Measurements from ENCODE around the gene RFX3. TPM values are rescaled to one million over a fixed set of nuclear protein-coding genes. Genes with fewer than 3 reads are reported as not detected.

Gene RFX3
- total RNA-seq, 4 donors from 2014 or later: 10.9 to 20.8 (median 13.7) TPM

DNA sequence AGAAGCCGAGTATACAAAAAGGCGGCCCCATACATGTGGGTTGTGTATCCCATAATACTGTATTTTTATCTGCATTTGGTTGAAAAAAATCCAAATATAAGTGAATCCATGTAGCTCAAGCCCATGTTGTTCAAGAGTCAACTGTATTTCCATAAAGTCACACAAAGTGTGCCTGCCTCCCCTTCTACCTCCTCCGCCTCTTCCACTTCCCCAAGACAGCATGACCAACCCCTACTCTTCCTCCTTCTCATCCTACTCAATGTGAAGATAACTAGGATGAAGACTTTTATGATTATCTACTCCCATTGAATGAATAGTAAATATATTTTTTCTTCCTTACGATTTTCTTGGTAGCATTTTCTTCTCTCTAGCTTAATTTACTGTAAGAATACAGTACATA is 92.7 kb downstream of the RFX3 start:
- TF ChIP-seq EP300 (IDR thresholded peaks at IDR 0.05) (no peak), POLR2A (IDR thresholded peaks at IDR 0.05) (no peak)
- TF ChIP-seq, protein P1, sequence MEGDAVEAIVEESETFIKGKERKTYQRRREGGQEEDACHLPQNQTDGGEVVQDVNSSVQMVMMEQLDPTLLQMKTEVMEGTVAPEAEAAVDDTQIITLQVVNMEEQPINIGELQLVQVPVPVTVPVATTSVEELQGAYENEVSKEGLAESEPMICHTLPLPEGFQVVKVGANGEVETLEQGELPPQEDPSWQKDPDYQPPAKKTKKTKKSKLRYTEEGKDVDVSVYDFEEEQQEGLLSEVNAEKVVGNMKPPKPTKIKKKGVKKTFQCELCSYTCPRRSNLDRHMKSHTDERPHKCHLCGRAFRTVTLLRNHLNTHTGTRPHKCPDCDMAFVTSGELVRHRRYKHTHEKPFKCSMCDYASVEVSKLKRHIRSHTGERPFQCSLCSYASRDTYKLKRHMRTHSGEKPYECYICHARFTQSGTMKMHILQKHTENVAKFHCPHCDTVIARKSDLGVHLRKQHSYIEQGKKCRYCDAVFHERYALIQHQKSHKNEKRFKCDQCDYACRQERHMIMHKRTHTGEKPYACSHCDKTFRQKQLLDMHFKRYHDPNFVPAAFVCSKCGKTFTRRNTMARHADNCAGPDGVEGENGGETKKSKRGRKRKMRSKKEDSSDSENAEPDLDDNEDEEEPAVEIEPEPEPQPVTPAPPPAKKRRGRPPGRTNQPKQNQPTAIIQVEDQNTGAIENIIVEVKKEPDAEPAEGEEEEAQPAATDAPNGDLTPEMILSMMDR (IDR thresholded peaks at IDR 0.05): no peak
- 96 to 98% methylated on average over 4 of the region's 4 CpGs for WGBS, 2 donors

DNA sequence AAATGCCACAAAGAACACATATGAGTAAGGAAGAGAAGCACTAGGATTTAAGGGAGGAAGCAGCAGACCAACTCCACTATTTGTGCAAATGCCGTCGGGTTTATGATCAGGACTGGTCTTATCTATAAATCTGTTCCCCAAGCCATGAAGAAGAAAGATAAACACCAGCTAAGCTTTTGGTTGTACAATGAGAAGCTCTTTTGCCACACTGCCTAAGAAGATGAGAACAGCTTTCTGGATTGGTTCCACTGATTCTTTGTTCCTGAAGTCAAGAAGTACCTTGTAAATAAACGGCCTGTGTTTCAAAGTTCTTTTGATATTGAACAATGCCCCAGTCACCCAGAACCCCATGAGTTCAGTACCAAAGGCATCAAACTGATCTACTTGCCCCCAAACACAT is 93.9 kb downstream of the RFX3 start:
- 72 to 79% methylated on average over 3 of the region's 3 CpGs for WGBS, 2 donors
- Histone ChIP-seq H3K4me3 (no peak overlapping the region), H3K27ac (no peak overlapping the region), H3K4me1 (peaks cover 0 to 5% (median 0%) of the 10 kb centered on the region in 4 donors), H3K9me3 (no peaks in the 10 kb centered on the region), H3K27me3 (no peaks in the 10 kb centered on the region), H3K36me3 (no peaks in the 10 kb centered on the region)
- DNase-seq (ENCODE audit: low spot score in 2 of 2): no peak
- TF ChIP-seq EP300 (IDR thresholded peaks at IDR 0.05) (no peak), POLR2A (IDR thresholded peaks at IDR 0.05) (no peak)
- TF ChIP-seq, protein P1 (IDR thresholded peaks at IDR 0.05): no peak

More for the DNA sequence above, 92.7 kb downstream of the RFX3 start:
- DNase-seq (ENCODE audit: low spot score in 2 of 2): no peak
- Histone ChIP-seq H3K27me3 (no peaks in the 10 kb centered on the region), H3K9me3 (no peaks in the 10 kb centered on the region), H3K4me1 (peaks cover 0 to 8% (median 0%) of the 10 kb centered on the region in 4 donors), H3K27ac (no peak overlapping the region), H3K36me3 (no peaks in the 10 kb centered on the region), H3K4me3 (no peak overlapping the region)

DNA sequence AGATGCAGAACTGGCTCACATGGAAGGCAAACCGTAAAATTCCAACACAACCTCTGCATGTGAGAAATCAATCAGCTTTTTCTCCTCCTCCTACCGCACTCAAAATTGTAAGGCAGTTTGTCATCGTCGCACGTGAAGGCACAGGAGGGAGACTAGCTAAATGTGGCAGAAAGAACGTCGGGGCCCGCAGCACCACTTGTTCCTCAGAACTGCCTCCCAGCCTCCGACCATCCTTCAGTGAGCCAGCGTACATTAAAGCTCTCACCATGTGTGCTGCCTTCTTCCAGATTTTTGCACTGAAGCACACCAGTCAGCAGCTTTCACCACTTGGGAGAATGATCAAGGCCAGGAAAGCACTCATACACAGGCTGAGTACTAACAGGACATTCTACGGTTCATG is 105.9 kb downstream of the RFX3 start:
- H3K9me3 ChIP-seq: no peaks in the 10 kb centered on the region
- H3K4me3 ChIP-seq: no peak overlapping the region
- H3K4me1 ChIP-seq: no peaks in the 10 kb centered on the region
- no peak overlapping the region for H3K27ac ChIP-seq
- WGBS, 2 donors: 88 to 90% methylated on average over 11 of the region's 11 CpGs
- TF ChIP-seq, protein P1 (IDR thresholded peaks at IDR 0.05): no peak
- no peak for TF ChIP-seq EP300 (IDR thresholded peaks at IDR 0.05)
- no peak for DNase-seq (ENCODE audit: low spot score in 2 of 2)
- no peaks in the 10 kb centered on the region for H3K36me3 ChIP-seq
- H3K27me3 ChIP-seq: no peaks in the 10 kb centered on the region

DNA sequence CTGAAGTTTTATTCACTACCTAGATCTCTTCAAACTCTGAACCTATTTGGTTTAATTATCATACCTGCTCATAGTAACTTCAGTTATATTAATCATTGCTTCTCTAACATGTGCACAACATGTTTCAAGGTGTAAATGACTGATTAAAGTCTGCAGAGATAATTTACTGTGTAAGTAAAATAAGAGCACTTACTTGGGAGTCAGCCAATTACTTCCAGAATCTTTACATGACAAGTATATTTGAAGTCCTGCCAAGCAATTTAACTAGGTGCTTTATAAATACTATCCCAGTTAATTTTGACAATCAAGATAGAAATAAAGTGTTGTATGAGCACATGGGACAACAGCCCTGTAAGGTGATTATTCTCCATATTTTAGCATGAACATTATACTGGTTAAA is 109.9 kb downstream of the RFX3 start:
- H3K4me1 ChIP-seq: peaks cover 0 to 4% (median 0%) of the 10 kb centered on the region in 4 donors

DNA sequence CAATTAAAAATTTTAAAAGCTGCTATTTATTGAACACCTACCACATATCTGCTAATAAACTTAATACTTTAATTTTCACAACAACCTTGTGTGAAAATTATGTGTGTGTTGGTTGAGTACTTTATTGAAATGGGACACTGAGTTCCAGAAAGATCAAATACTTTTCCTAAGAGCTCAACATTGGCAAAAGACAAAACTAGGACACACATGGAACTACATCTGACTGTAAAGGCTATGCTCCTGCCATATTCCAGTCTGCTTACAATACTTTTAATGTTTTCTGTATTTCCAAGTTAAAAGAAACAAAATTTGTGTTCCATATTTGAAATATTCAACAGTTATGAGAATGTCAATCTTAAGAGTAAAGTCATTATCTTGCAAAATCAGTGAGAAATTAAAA is 111.8 kb downstream of the RFX3 start:
- no peaks in the 10 kb centered on the region for H3K9me3 ChIP-seq
- H3K27ac ChIP-seq: no peak overlapping the region
- H3K27me3 ChIP-seq: no peaks in the 10 kb centered on the region
- no peaks in the 10 kb centered on the region for H3K36me3 ChIP-seq
- no peak for DNase-seq (ENCODE audit: low spot score in 2 of 2)
- TF ChIP-seq POLR2A (IDR thresholded peaks at IDR 0.05) (no peak), EP300 (IDR thresholded peaks at IDR 0.05) (no peak)
- TF ChIP-seq, protein P1 (IDR thresholded peaks at IDR 0.05): no peak
- peaks cover 0 to 4% (median 0%) of the 10 kb centered on the region in 4 donors for H3K4me1 ChIP-seq
- H3K4me3 ChIP-seq: no peak overlapping the region

More for the DNA sequence above, 109.9 kb downstream of the RFX3 start:
- Histone ChIP-seq H3K4me3 (no peak overlapping the region), H3K9me3 (no peaks in the 10 kb centered on the region), H3K27me3 (no peaks in the 10 kb centered on the region), H3K27ac (no peak overlapping the region), H3K36me3 (no peaks in the 10 kb centered on the region)
- TF ChIP-seq POLR2A (IDR thresholded peaks at IDR 0.05) (no peak), EP300 (IDR thresholded peaks at IDR 0.05) (no peak)
- DNase-seq (ENCODE audit: low spot score in 2 of 2): no peak

DNA sequence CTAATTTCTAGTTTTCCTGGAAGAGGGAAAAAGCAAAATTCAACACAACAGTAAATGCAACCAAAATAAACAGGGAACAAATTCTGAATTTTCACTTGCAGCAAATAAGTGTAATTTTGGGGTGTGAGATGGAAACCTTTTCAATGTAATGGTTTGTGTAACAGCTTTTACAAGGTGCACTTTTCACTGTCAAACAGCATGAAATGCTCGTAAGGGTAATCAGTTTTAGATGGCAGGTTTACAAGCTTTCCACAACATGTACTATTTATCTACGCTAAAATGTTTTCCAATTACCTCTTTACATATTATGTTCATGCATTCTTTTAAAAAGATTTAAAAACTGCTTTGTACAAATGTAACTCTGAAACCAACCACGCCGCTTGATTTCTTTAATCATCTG is 115.3 kb downstream of the RFX3 start:
- H3K36me3 ChIP-seq: no peaks in the 10 kb centered on the region
- no peak overlapping the region for H3K4me3 ChIP-seq
- DNase-seq (ENCODE audit: low spot score in 2 of 2): no peak
- H3K27ac ChIP-seq: no peak overlapping the region
- H3K9me3 ChIP-seq: no peaks in the 10 kb centered on the region
- TF ChIP-seq, protein P1 (IDR thresholded peaks at IDR 0.05): no peak
- no peak for TF ChIP-seq POLR2A (IDR thresholded peaks at IDR 0.05)
- TF ChIP-seq EP300 (IDR thresholded peaks at IDR 0.05): no peak
- peaks cover 0 to 4% (median 0%) of the 10 kb centered on the region in 4 donors for H3K4me1 ChIP-seq
- H3K27me3 ChIP-seq: no peaks in the 10 kb centered on the region
- WGBS, 2 donors: 95 to 96% methylated on average over 4 of the region's 4 CpGs
